PC-9 (cell line): ENCODE measurements around the gene TBL1XR1. TPM values are rescaled to one million over a fixed set of nuclear protein-coding genes. Genes with fewer than 3 reads are reported as not detected.

ENCODE experiments used
- BruUV-seq: library from RNA; stranded (reverse); fragments of 400-500 nt; replicated peaks from 2 replicates; lab custom pipeline; 2021; lab: Mats Ljungman, UMichigan
- CTCF ChIA-PET: fragments of 300-600 bp; sonication (Branson Sonifier 250); formaldehyde crosslinking; loops from one replicate; lab custom pipeline; 2022; ENCODE audit warnings: antibody characterized with exemption; lab: Charles Lee
- POLR2A ChIA-PET: fragments of 300-600 bp; sonication (Branson Sonifier 250); formaldehyde crosslinking; loops from one replicate; lab custom pipeline; 2022; ENCODE audit warnings: antibody characterized with exemption; ENCODE audit not compliant: unreplicated experiment; lab: Charles Lee
- DNase-seq, 2 experiments: peaks; one replicate each; pipeline versions ENCODE4 v3.0.0 to v3.0.0-alpha.2; 2015 to 2022; ENCODE audit warnings: mixed read lengths in 1 of 2
- H2AFZ ChIP-seq: fragments of 200-600 bp; sonication (generic); 2 replicates; pipeline ENCODE4 v1.8.1; 2017; ENCODE audit warnings: antibody characterized with exemption
- H3F3A ChIP-seq: fragments of 200-600 bp; sonication (generic); 2 replicates; pipeline ENCODE4 v1.8.1; 2017; ENCODE audit warnings: antibody characterized with exemption, mild to moderate bottlenecking, low read depth; ENCODE audit not compliant: insufficient read depth
- H3K27ac ChIP-seq: fragments of 200-600 bp; sonication (generic); 2 replicates; pipeline ENCODE4 v1.6.1; 2016; ENCODE audit warnings: mixed run types
- H3K27me3 ChIP-seq: fragments of 200-600 bp; sonication (generic); 2 replicates; pipeline ENCODE4 v1.6.1; 2016; ENCODE audit warnings: low read depth, mixed run types; ENCODE audit not compliant: insufficient read depth
- H3K36me3 ChIP-seq: fragments of 200-600 bp; sonication (generic); 2 replicates; pipeline ENCODE4 v1.6.1; 2016; ENCODE audit warnings: low read depth, mixed run types
- H3K4me1 ChIP-seq: fragments of 200-600 bp; sonication (generic); replicated peaks from 2 replicates; pipeline ENCODE4 v1.6.1; 2016; ENCODE audit warnings: mixed run types; ENCODE audit not compliant: insufficient read depth
- H3K4me2 ChIP-seq: fragments of 200-600 bp; sonication (generic); 2 replicates; pipeline ENCODE4 v1.6.1; 2017; ENCODE audit warnings: mixed run types
- H3K4me3 ChIP-seq: fragments of 200-600 bp; sonication (generic); 2 replicates; pipeline ENCODE4 v1.6.1; 2016; ENCODE audit warnings: mixed run types
- H3K79me2 ChIP-seq: fragments of 200-600 bp; sonication (generic); 2 replicates; pipeline ENCODE4 v1.6.1; 2017; ENCODE audit warnings: low read depth, mixed run types
- H3K9me2 ChIP-seq: fragments of 200-600 bp; sonication (generic); 2 replicates; pipeline ENCODE4 v1.8.1; 2017; ENCODE audit warnings: mild to moderate bottlenecking; ENCODE audit not compliant: insufficient read depth
- H3K9me3 ChIP-seq: fragments of 200-600 bp; sonication (generic); 2 replicates; pipeline ENCODE4 v1.8.1; 2016; ENCODE audit warnings: low read depth; ENCODE audit not compliant: insufficient read depth
- H4K20me1 ChIP-seq: fragments of 200-600 bp; sonication (generic); 2 replicates; pipeline ENCODE4 v1.8.1; 2017; ENCODE audit not compliant: insufficient read depth
- CTCF ChIP-seq: fragments of 200-600 bp; sonication (generic); conservative IDR thresholded peaks from 2 replicates; pipeline ENCODE4 v1.6.1; 2017; ENCODE audit warnings: mixed run types, antibody characterized with exemption, mild to moderate bottlenecking, moderate library complexity
- EZH2 ChIP-seq: fragments of 200-600 bp; sonication (generic); IDR thresholded peaks from 2 replicates; pipeline ENCODE4 v1.8.0; 2017; ENCODE audit warnings: antibody characterized with exemption, low read depth
- intact Hi-C: fragments of 100-400 bp; cut with micrococcal nuclease; formaldehyde crosslinking; loops from one replicate; pipeline ENCODE4 v1.10.0; 2022; ENCODE audit not compliant: unreplicated experiment
- total RNA-seq: library from RNA; stranded (reverse); gene quantifications from 2 replicates; pipeline ENCODE4 v1.2.3, GENCODE V29; 2021

TBL1XR1 gene
- total RNA-seq, 1 experiment from 2014 or later, result 243 TPM

- Histone ChIP-seq H4K20me1 (peaks cover 93% of the 10 kb centered on the region), H3K4me3 (no peak overlapping the region), H2AFZ (no peak overlapping the region), H3K79me2 (peaks cover 100% of the 10 kb centered on the region), H3K4me2 (no peak overlapping the region), H3K9me3 (no peaks in the 10 kb centered on the region), H3K4me1 (peaks cover 36% of the 10 kb centered on the region), H3K27me3 (no peaks in the 10 kb centered on the region), H3F3A (peaks cover 47% of the 10 kb centered on the region), H3K9me2 (no peaks in the 10 kb centered on the region), H3K36me3 (peaks cover 47% of the 10 kb centered on the region), H3K27ac (peak overlapping the region; percentile 47)
- ChIA-PET CTCF (interaction anchor here (0.6 kb wide), 1 partner anchor 13 kb away, joined by 5 read pairs; no protein-coding TSS in a partner anchor), POLR2A (no interaction called here)
- TF ChIP-seq EZH2 (no peak), CTCF (no peak)
- DNase-seq, result no peak
- BruUV-seq, result no TSS peak
- intact Hi-C loops, result no loop called here
Observed at GRCh38 chr3:177150218-177150916, 46.9 kb downstream of the TBL1XR1 start.

GRCh38 chr3:177149106-177149505, 48.2 kb downstream of the TBL1XR1 start:
- BruUV-seq, result no TSS peak
- intact Hi-C loops, result no loop called here
- H3K9me3 ChIP-seq, result no peaks in the 10 kb centered on the region
- H4K20me1 ChIP-seq, result peaks cover 91% of the 10 kb centered on the region
- ChIA-PET CTCF (no interaction called here), POLR2A (interaction anchor here (0.7 kb wide), 1 partner anchor 329 kb away, joined by 5 read pairs; no protein-coding TSS in a partner anchor)
- H3K79me2 ChIP-seq, result peaks cover 100% of the 10 kb centered on the region
- no peak overlapping the region for H3K4me2 ChIP-seq
- H3K4me3 ChIP-seq, result no peak overlapping the region
- H3K27me3 ChIP-seq, result no peaks in the 10 kb centered on the region
- peaks cover 47% of the 10 kb centered on the region for H3F3A ChIP-seq
- no peaks in the 10 kb centered on the region for H3K9me2 ChIP-seq
- no peak for DNase-seq
- no peak overlapping the region for H3K27ac ChIP-seq
- peaks cover 38% of the 10 kb centered on the region for H3K36me3 ChIP-seq
- H2AFZ ChIP-seq, result no peak overlapping the region
- TF ChIP-seq CTCF (no peak), EZH2 (no peak)
- peaks cover 47% of the 10 kb centered on the region for H3K4me1 ChIP-seq

GRCh38 chr3:177147790-177148189, 49.5 kb downstream of the TBL1XR1 start:
- Histone ChIP-seq H3K36me3 (peaks cover 41% of the 10 kb centered on the region), H3K4me2 (no peak overlapping the region), H3K27ac (no peak overlapping the region), H3K79me2 (peaks cover 100% of the 10 kb centered on the region), H3K9me2 (no peaks in the 10 kb centered on the region), H3K9me3 (no peaks in the 10 kb centered on the region), H2AFZ (no peak overlapping the region), H3F3A (peaks cover 51% of the 10 kb centered on the region), H3K27me3 (no peaks in the 10 kb centered on the region), H3K4me3 (no peak overlapping the region), H3K4me1 (peaks cover 47% of the 10 kb centered on the region), H4K20me1 (peaks cover 92% of the 10 kb centered on the region)
- BruUV-seq, result no TSS peak
- TF ChIP-seq EZH2, result no peak
- TF ChIP-seq CTCF, result no peak
- DNase-seq, result no peak
- ChIA-PET POLR2A (no interaction called here), CTCF (no interaction called here)
- intact Hi-C loops, result loop anchor here (2.0 kb wide), 1 partner anchor 47 kb away; no protein-coding TSS in a partner anchor
